Mononuclear cell (primary cell): ENCODE measurements around the gene F2RL3. TPM values are rescaled to one million over a fixed set of nuclear protein-coding genes. Genes with fewer than 3 reads are reported as not detected.
"Not testable (repeated sequence)": the region's sequence is repeated elsewhere in the genome, so short reads cannot be mapped to it uniquely, and the experiment has no call there.

Source experiments
- H3K27me3 ChIP-seq: 2 replicates; pipeline ENCODE4 v1.6.0; 2011; ENCODE audit warnings: low read length, control low read depth; ENCODE audit not compliant: insufficient read depth
- H3K4me1 ChIP-seq: 2 replicates; pipeline ENCODE4 v1.5.1; 2011; ENCODE audit warnings: mild to moderate bottlenecking, low read length, control low read depth; ENCODE audit not compliant: insufficient read depth
- H3K4me3 ChIP-seq: 2 replicates; pipeline ENCODE4 v1.5.1; 2011; ENCODE audit warnings: mild to moderate bottlenecking, low read length, moderate library complexity
- H3K9me3 ChIP-seq: 2 replicates; pipeline ENCODE4 v1.5.1; 2011; ENCODE audit warnings: low read depth, mild to moderate bottlenecking, control low read depth, low read length
- total RNA-seq: library from RNA; depleted of rRNA; stranded (reverse); fragments of >200 nt; gene quantifications from one replicate; pipeline ENCODE4 v1.2.3, GENCODE V29; 2012

The F2RL3 gene
- total RNA-seq, 1 donor: 1.7 TPM

GRCh38 chr19:16868423-16869130 lies 20.2 kb upstream of the F2RL3 start:
- H3K4me3 ChIP-seq: no peak overlapping the region
- no peaks in the 10 kb centered on the region for H3K9me3 ChIP-seq
- H3K4me1 ChIP-seq: peaks cover 3% of the 10 kb centered on the region
- no peaks in the 10 kb centered on the region for H3K27me3 ChIP-seq

- Histone ChIP-seq H3K4me1 (no peaks in the 10 kb centered on the region), H3K4me3 (no peak overlapping the region), H3K9me3 (no peaks in the 10 kb centered on the region), H3K27me3 (no peaks in the 10 kb centered on the region)
These were observed 19.3 kb upstream of the F2RL3 start for GRCh38 chr19:16869331-16869972.

DNA sequence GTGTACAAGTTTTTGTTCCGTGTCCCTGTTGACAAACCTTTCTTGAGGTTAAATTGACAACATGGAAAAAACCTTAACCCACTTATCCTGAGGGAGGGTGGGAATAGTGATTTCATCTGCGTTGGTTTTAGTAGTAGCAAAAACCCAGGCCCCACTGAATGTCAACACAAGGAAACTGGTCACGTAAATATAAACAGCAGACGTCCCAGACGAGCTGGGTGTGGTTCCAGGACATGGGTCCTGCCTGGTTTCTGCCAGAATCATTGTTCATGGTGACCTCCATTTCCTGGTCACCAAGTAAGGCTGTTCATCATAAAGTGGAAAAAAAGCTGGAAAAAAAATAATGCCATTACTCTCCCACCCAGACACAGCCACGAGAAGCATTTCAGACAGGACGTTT lies 16.9 kb upstream of the F2RL3 start:
- no peaks in the 10 kb centered on the region for H3K9me3 ChIP-seq
- no peaks in the 10 kb centered on the region for H3K27me3 ChIP-seq
- no peak overlapping the region for H3K4me3 ChIP-seq
- H3K4me1 ChIP-seq: no peaks in the 10 kb centered on the region

DNA sequence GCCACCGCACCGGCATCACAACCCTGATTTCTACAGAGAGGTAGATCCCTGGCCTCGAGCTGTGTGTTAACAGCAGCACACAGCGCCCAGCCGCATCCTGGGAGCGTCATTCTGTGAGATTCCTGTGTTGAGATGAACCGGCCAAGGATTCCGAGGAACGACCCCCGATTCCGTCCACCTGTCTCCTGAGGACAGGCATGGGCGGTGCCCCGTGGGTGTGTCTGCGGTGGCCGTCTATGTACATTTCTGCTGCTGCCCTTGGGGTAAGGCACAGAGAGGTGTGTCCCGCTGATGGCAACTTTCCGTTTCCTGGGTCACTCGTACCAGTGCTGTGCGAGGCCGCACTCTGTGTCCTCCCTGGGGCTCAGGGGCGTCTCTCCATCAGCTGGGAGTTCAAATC lies 16.1 kb upstream of the F2RL3 start:
- Histone ChIP-seq H3K27me3 (no peaks in the 10 kb centered on the region), H3K4me1 (no peaks in the 10 kb centered on the region), H3K9me3 (no peaks in the 10 kb centered on the region), H3K4me3 (no peak overlapping the region)

- no peaks in the 10 kb centered on the region for H3K27me3 ChIP-seq
These were observed 15.2 kb upstream of the F2RL3 start for GRCh38 chr19:16873594-16873993.

DNA sequence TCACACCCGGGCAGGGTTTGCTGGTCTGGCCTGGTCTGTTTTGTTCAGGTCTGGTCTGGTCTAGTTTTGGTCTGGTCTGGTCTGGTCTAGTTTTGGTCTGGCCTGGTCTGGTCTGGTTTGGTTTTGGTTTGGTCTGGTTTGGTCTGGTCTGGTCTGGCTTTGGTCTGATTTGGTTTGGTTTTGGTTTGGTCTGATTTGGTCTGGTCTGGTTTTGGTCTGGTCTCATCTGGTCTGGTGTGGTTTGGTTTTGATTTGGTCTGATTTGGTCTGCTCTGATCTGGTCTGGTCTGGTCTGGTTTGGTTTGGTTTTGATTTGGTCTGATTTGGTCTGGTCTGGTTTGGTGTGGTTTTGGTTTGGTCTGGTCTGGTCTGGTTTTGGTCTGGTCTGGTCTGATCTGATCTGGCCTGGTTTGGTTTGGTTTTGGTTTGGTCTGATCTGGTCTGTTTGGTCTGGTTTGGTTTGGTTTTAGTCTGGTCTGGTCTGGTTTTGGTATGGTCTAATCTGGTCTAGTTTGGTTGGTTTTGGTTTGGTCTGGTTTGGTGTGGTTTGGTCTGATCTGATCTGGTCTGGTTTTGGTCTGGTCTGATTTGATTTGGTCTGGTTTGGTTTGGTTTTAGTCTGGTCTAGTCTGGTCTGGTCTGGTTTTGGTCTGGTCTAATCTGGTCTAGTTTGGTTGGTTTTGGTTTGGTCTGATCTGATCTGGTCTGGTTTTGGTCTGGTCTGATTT lies 14.4 kb upstream of the F2RL3 start:
- Histone ChIP-seq H3K27me3 (no peaks in the 10 kb centered on the region), H3K4me1 (no peaks in the 10 kb centered on the region), H3K4me3 (no peak overlapping the region)

More at GRCh38 chr19:16873594-16873993, 15.2 kb upstream of the F2RL3 start:
- Histone ChIP-seq H3K4me1 (no peaks in the 10 kb centered on the region), H3K9me3 (no peaks in the 10 kb centered on the region), H3K4me3 (no peak overlapping the region)

GRCh38 chr19:16874978-16875299 lies 13.9 kb upstream of the F2RL3 start:
- not testable (repeated sequence) for H3K9me3 ChIP-seq, H3K4me1 ChIP-seq, H3K27me3 ChIP-seq, H3K4me3 ChIP-seq

More for the DNA sequence above, 14.4 kb upstream of the F2RL3 start:
- no peaks in the 10 kb centered on the region for H3K9me3 ChIP-seq

- Histone ChIP-seq H3K9me3 (no peaks in the 10 kb centered on the region), H3K27me3 (no peaks in the 10 kb centered on the region), H3K4me3 (no peak overlapping the region), H3K4me1 (no peaks in the 10 kb centered on the region)
These were observed 12.9 kb upstream of the F2RL3 start for GRCh38 chr19:16875584-16876555.

DNA sequence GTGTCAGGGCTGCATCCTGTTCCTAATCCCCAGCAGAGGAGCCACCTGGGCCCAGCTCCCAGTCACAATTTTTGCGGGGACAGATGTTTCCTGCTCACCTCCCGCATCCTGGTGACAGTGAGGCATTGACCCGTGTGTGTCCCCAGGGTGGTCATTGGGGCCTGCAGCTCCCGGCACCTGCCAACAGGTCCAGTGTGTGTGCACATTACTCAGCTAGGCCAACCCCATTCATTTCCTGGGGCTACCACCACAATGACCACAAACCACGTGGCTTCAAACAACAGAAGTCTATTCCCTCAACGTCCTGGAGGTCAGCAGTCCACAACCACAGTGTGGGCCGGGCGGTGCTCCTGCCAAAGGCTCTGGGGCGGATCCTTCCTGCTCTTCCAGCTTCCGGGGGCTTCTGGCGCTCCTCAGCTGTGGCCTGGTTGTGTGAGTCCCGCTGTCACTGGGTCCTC lies 11.9 kb upstream of the F2RL3 start:
- Histone ChIP-seq H3K4me3 (no peak overlapping the region), H3K4me1 (no peaks in the 10 kb centered on the region), H3K27me3 (no peaks in the 10 kb centered on the region), H3K9me3 (peaks cover 8% of the 10 kb centered on the region)

GRCh38 chr19:16877581-16877980 lies 11.2 kb upstream of the F2RL3 start:
- no peaks in the 10 kb centered on the region for H3K27me3 ChIP-seq
- no peak overlapping the region for H3K4me3 ChIP-seq
- H3K4me1 ChIP-seq: no peaks in the 10 kb centered on the region
- peaks cover 12% of the 10 kb centered on the region for H3K9me3 ChIP-seq

GRCh38 chr19:16878181-16878965 lies 10.4 kb upstream of the F2RL3 start:
- Histone ChIP-seq H3K4me1 (no peaks in the 10 kb centered on the region), H3K9me3 (peaks cover 12% of the 10 kb centered on the region)

GRCh38 chr19:16880884-16881554 lies 7.8 kb upstream of the F2RL3 start:
- Histone ChIP-seq H3K9me3 (peaks cover 12% of the 10 kb centered on the region), H3K4me1 (no peaks in the 10 kb centered on the region), H3K4me3 (no peak overlapping the region), H3K27me3 (no peaks in the 10 kb centered on the region)

More at GRCh38 chr19:16878181-16878965, 10.4 kb upstream of the F2RL3 start:
- no peaks in the 10 kb centered on the region for H3K27me3 ChIP-seq
- no peak overlapping the region for H3K4me3 ChIP-seq

- H3K4me3 ChIP-seq: no peak overlapping the region
- H3K27me3 ChIP-seq: no peaks in the 10 kb centered on the region
- no peaks in the 10 kb centered on the region for H3K4me1 ChIP-seq
- peaks cover 12% of the 10 kb centered on the region for H3K9me3 ChIP-seq
These were observed 6.7 kb upstream of the F2RL3 start for GRCh38 chr19:16882146-16882545.
